Coronary artery (tissue), 2 donors: ENCODE measurements around the gene PPDPF.
A peak's percentile ranks its signal among the peaks of the same experiment; 100 is the strongest.

Experiments
- DNase-seq: peaks from one replicate; pipeline ENCODE4 v3.0.0-alpha.2; 2017; ENCODE audit warnings: low spot score
- H3K27ac ChIP-seq, 2 donors: fragments of 200-600 bp; sonication (generic); one replicate each; pipeline ENCODE4 v1.5.1; 2016 to 2019
- H3K4me3 ChIP-seq: fragments of 200-600 bp; sonication (generic); 2 replicates; pipeline ENCODE4 v1.5.1; 2016; ENCODE audit warnings: mild to moderate bottlenecking, moderate library complexity
- TF ChIP-seq, protein P1 (sequence below): fragments of 200-600 bp; sonication (generic); IDR thresholded peaks from one replicate; pipeline ENCODE4 v1.5.1; 2019; ENCODE audit warnings: antibody characterized with exemption

Gene PPDPF

DNA sequence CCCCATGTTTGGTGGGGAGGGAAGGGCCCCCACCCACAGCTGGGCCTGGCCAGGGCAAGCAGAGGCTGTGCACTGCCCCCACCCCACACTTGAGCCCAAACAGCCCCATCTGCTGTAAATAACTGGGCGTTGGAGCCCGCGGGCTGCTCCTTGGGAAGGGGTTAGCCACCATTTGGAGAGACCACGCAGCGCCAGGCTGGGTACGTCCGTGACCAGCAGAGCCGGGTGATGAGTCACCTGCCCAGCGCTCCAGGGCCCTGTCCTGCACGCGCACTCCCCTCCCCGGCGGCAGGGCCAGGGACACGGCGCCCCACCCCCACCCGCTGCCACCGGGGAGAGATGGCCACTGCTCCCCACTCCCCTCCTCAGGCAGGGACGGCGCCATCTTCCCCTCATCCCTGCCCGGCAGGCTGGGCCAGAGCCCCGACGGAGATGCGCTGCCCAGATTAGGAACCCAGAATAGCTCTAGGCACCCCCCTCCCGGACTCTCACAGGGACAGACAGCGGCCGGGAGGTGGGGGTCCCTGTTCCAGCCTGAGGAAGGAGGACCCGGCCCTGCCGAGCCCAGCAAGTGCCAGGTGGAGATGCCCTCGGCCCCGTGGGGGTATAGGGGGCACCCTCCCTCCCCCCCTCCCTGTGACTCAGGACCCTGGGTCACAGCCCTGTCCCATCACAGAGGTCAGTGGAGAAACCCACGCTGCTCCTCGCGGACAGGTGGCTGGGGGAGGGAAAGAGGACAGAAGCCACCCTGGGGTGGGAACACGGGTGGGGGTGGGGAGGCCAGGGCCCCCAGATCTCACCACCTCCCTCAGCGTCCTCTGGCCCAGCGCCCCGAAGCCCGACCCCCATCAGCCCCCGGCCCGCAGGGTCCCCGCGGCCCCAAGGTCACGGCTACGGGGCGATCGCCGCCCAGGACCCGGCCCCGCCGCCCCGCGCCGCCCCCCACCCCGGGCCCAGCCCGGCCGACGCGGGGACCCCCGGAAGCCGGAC lies 22.3 kb upstream of the PPDPF start:
- TF ChIP-seq, protein P1, sequence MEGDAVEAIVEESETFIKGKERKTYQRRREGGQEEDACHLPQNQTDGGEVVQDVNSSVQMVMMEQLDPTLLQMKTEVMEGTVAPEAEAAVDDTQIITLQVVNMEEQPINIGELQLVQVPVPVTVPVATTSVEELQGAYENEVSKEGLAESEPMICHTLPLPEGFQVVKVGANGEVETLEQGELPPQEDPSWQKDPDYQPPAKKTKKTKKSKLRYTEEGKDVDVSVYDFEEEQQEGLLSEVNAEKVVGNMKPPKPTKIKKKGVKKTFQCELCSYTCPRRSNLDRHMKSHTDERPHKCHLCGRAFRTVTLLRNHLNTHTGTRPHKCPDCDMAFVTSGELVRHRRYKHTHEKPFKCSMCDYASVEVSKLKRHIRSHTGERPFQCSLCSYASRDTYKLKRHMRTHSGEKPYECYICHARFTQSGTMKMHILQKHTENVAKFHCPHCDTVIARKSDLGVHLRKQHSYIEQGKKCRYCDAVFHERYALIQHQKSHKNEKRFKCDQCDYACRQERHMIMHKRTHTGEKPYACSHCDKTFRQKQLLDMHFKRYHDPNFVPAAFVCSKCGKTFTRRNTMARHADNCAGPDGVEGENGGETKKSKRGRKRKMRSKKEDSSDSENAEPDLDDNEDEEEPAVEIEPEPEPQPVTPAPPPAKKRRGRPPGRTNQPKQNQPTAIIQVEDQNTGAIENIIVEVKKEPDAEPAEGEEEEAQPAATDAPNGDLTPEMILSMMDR: no peak
- DNase-seq: no peak
- peak overlapping the region; percentile 73 for H3K4me3 ChIP-seq
- no peak overlapping the region for H3K27ac ChIP-seq

DNA sequence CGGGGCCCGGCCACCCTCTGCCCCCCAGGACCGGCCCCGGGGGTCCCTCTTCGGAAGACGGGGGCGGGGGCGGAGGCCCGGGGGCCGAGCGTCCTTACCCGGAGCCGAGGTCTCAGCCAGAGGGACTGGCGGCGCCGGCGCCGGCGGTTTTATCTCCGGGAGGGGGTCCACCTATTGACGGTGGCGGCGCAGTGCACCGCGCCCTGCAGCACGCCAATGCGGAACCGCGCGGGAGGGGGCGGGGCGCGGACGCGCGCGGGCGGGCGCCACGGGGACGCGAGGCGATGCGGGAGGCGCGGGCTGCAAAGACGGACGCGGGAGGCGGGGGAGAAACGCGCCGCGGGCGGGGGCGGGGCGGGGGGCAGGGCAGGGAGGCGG lies 21.6 kb upstream of the PPDPF start, which contains the start of gene EEF1A2:
Gene EEF1A2 (minus strand): TSS at position 124 of the 378 bp plus-strand sequence. CDS start 1,320 bp downstream, outside the sequence.
- DNase-seq: no peak
- Histone ChIP-seq H3K4me3 (peak within 1 kb of the TSS; percentile 73), H3K27ac (no peak within 1 kb of the TSS)
- TF ChIP-seq, protein P1: no peak

DNA sequence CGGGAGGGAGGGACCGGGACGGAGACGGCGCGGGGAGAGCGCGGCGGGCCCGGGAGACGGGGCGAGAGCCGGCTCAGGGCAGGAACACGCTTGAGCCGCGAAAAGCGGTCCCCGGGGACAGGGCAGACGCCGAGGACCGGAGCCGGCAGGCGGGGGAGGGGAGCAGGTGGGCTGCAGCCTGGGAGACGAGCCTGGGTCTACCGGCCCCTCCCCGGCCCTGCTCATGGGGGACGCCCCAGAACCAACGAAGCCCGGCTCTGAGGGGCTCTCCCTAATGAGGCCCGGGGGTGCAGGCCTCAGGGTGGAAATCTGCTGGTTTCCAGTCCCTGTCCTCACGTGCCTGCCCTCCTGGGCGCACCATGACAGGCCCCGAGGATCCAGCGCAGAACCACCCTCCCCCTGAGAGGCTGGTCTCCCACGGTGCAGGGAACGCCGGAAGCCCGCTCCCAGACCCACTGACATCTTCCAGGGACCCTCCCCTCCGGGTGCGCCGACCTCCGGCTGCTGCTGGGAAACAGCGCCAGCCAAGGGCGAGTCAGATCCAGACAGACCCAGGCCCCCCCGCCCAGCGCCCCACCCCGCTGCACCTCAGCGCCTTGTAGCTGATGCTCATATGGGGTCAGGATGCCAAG lies 21.1 kb upstream of the PPDPF start:
- H3K4me3 ChIP-seq: peak overlapping the region; percentile 73
- TF ChIP-seq, protein P1: no peak
- no peak for DNase-seq
- no peak overlapping the region for H3K27ac ChIP-seq

DNA sequence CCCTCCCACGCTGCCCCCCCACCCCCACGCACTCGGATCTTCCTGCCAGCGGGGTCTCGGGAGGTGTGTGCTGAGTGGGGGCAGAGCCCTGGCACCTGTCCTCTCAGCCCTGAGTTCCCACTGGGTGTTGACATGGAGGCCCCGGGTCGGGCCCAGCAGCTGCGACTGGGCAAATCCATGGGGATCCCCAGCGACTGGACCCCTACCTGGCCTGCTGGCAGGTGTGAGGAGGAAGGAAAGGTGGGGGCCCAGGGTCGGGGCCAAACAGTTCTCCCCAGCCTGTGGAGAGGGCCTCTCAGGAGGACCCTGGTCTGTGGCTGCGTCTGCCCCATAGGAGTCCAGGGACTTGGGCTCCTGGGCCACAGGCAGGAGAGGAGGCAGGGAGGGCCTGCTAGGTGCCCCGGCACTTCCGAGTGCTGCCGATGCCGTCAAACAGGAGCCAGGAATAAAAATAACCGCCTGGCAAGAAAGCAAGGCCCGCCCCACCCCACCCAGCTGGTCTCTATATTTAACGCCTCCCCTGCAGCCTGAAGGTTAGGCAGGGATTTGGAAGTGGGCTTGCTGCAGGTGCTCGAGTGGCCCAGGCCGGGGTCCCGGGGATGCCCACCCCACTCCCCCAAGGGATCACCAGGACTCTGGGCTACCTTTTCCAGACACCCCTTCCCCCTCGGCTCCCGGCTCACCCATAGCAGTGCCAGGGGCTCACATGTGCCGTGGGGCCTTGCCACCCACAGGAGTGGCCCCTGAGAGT lies 20.2 kb upstream of the PPDPF start:
- DNase-seq: no peak
- H3K27ac ChIP-seq: no peak overlapping the region
- TF ChIP-seq, protein P1: no peak
- no peak overlapping the region for H3K4me3 ChIP-seq

DNA sequence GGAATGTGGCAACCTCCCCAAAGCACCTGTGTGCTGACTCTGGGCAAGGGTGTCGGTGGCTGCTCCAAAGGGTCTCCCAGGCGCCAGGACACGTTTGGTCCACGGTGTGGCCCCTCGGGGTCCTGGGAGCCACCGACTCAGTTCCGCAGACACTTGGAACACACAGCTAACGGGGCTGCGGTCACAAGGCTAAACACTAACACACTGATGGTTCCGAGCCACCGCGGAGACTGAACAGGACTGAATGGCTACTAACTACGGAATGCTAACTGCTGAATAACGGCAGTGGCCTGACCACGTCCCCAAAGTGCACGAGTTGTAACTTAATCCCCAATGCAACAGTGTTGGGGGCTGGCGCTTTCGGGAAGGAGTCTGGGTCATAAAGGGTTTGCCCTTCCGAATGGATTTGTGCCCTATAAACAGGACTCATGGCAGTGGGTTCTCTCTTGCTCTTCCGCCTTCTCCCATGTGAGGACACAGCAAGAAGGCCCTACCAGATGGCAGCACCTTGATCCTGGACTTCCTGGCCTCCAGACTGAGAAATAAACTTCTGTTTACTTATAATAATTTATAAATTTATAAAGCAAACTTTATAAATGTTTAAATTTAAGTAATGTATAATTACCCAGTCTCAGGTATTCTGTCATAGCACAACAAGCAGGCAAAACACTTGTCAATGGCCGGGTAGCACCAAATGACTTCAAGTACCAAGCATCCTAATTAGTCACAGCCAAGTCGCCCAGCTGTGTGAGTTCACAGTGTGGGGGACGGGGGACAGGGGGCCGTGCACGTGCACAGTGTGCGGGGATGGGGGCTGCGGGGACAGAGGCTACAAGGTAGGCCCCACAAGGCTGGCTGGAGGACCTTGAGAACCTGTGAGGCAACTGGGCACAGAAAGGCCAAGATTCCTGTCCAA lies 19.4 kb upstream of the PPDPF start:
- Histone ChIP-seq H3K4me3 (no peak overlapping the region), H3K27ac (no peak overlapping the region)
- TF ChIP-seq, protein P1: no peak
- DNase-seq: no peak
